Tibial nerve (tissue), 3 donors: Measurements from ENCODE around the gene COPG2.

Experiments used
- POLR2A ChIP-seq, 2 donors: fragments of 450-650 bp; IDR thresholded peaks; one replicate each; pipeline ENCODE4 v1.6.1; 2017; ENCODE audit warnings: antibody characterized with exemption in 2 of 2, mild to moderate bottlenecking in 2 of 2, moderate library complexity in 2 of 2
- TF ChIP-seq, protein P1 (sequence below), 5 experiments: fragments of 200-600 bp in 3 of 5; fragments of 450-650 bp in 2 of 5; sonication (generic) in 3 of 5; IDR thresholded peaks; one replicate each; pipeline ENCODE4 v1.5.1; 2016 to 2019; ENCODE audit warnings: antibody characterized with exemption in 5 of 5, mild to moderate bottlenecking in 3 of 5, moderate library complexity in 2 of 5

DNA sequence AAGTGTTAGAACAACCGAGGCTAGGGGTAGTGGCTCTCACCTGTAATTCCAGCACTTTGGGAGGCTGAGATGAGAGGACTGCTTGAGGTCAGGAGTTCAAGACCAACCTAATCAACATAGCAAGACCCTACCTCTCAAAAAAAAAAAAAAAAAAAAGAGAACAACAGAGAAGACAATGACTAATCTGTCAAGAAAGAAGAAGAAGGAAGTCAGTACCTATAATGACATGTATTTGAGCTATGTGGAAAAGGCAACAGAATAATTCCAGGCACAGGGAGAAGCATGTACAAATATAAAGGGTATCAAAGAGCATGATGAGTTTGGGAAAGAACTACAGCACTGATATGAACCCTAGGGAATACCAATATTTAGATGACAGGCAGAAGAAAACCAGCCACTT lies 27.5 kb downstream of the COPG2 start:
- no peak for TF ChIP-seq POLR2A (IDR thresholded peaks at IDR 0.05)
- TF ChIP-seq, protein P1, sequence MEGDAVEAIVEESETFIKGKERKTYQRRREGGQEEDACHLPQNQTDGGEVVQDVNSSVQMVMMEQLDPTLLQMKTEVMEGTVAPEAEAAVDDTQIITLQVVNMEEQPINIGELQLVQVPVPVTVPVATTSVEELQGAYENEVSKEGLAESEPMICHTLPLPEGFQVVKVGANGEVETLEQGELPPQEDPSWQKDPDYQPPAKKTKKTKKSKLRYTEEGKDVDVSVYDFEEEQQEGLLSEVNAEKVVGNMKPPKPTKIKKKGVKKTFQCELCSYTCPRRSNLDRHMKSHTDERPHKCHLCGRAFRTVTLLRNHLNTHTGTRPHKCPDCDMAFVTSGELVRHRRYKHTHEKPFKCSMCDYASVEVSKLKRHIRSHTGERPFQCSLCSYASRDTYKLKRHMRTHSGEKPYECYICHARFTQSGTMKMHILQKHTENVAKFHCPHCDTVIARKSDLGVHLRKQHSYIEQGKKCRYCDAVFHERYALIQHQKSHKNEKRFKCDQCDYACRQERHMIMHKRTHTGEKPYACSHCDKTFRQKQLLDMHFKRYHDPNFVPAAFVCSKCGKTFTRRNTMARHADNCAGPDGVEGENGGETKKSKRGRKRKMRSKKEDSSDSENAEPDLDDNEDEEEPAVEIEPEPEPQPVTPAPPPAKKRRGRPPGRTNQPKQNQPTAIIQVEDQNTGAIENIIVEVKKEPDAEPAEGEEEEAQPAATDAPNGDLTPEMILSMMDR (IDR thresholded peaks at IDR 0.05) = no peak
